Measurements from ENCODE around the gene KRTAP9-6. TPM values are rescaled to one million over a fixed set of nuclear protein-coding genes. Genes with fewer than 3 reads are reported as not detected.
"Not testable (repeated sequence)": the region's sequence is repeated elsewhere in the genome, so short reads cannot be mapped to it uniquely, and the experiment has no call there.

KRTAP9-6 gene
- polyA plus RNA-seq, 4 donors, result 0.09 to 0.14 (median 0.10) TPM; not detected in 1

DNA sequence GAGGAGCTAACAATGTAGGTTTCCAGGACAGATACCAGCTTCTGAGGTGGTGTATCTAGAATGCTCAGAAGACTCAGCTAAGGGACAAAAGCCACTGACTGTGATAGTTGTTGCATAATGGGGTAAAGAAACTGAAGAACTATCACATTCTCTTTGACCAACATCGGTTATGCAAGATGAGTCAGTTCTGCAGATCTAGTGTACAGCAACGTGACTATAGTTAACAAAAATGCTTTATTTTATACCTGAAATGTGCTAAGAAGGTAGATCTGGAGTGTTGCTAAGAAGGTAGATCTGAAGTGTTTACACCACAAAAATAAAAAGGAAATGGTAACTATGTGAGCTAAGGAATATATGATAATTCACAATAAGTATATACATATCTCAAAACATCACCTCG lies 2.5 kb downstream of the KRTAP9-6 start:
- DNase-seq (ENCODE audit: low read depth in 4 of 4, low spot score in 2 of 4), result no peak

GRCh38 chr17:41271323-41271722 lies 6.1 kb downstream of the KRTAP9-6 start:
- not testable (repeated sequence) for DNase-seq (ENCODE audit: low read depth in 4 of 4, low spot score in 2 of 4)

DNA sequence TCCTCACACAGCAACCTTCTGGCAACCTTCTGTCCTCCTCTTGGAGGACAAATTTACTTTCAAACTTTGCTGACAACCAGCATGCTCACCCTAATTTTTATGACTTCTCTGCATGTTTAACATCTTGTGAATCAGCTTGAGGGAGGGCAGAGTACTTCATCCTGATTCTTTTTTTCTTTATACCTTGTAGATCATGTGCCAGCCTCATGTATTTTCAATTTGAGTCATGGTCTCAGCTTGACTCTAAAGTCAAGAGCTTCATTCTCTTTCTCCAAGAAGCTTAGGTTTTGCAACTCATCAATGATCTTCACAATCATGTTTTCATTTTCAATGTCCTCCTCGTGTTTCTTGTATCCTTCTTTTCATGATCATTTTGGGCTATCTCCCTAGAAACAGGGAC lies 6.7 kb downstream of the KRTAP9-6 start:
- DNase-seq (ENCODE audit: low read depth in 4 of 4, low spot score in 2 of 4), result no peak

DNA sequence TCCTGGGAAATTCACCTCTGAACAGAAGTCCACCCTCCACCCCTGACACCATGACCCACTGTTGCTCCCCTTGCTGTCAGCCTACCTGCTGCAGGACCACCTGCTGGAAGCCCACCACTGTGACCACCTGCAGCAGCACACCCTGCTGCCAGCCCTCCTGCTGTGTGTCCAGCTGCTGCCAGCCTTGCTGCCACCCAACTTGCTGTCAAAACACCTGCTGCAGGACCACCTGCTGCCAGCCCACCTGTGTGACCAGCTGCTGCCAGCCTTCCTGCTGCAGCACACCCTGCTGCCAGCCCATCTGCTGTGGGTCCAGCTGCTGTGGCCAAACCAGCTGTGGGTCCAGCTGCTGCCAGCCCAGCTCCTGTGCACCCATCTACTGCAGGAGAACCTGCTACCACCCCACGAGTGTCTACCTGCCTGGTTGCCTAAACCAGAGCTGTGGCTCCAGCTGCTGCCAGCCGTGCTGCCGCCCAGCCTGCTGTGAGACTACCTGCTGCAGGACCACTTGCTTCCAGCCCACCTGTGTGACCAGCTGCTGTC lies 10.5 kb downstream of the KRTAP9-6 start, which contains the start of gene KRTAP9-7:
Gene KRTAP9-7 (plus strand): TSS at position 51 of the 543 bp plus-strand sequence. CDS start 0 bp downstream, at position 51.
- not testable (repeated sequence) for DNase-seq (ENCODE audit: low read depth in 4 of 4, low spot score in 2 of 4)

DNA sequence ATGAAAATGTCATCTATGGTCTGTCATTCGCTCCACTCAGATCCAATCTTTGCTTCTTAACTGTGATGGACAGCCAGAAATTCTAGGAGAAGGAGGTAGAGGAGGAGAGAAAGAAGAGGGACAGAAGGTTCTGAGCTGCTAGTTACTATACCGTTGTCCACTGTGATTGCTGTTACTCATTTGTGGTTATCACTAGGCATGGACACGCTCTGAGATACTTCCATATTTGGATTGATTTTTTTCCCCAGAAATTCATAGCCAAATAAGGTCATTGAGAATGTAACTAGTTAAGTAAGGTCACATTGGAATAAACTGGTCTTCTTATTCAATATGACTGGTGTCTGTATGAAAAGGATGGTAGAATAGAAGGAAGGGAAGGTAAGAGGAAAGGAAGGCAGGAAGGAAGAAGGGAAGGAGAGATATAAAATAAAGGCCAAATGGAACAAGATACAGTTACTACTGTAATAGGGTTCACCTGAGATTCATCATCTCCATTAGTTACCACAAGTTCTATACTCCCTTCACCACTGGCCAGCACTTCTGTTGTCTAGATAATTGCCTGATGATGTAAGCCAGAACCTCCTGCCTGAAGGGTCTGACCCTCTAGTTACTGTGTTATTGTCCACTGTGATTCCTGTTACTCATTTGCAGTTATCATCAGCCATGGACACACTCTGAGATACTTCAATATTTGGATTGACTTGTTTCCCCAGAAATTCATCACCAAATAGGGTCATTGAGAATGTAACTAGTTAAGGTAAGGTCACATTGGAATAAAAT lies 13.2 kb downstream of the KRTAP9-6 start:
- DNase-seq (ENCODE audit: low read depth in 4 of 4, low spot score in 2 of 4), result no peak

DNA sequence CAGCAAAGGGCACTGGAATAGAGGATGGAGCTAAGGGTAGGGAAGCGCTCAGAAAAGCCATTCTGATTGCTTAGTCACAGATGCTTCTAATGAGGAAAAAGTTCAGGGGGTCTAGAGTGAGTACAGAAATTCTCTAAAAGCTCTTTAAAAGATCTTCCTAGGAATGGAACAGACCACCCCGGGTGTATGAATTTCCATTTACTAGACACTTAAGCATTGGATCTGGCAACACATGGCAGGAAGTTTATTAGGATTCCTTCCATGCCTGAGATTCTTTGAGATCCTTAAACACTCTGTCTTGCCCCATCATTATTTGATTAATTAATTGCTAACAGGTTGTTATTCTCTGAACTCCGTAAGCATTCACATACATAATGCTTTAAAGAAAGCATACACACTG lies 18.9 kb downstream of the KRTAP9-6 start:
- no peak for DNase-seq (ENCODE audit: low read depth in 4 of 4, low spot score in 2 of 4)

DNA sequence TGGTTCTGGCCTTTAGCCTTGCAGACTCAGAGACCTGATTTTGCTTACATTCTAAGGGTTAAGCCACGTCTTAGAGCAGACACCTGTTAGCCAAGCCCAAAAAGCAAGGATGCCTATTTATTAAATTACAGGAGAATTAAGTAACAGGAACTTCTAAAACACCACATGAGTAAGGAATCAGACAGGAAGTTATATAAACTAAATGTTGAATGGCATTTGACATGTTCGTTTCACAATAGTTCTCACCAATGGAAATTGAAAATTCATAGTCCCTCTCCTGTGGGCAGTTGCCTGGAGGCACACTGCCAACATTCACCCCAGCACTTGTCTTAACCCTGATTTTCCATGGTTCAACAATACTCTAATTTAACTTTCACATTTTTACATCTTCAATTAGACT lies 19.4 kb downstream of the KRTAP9-6 start:
- no peak for DNase-seq (ENCODE audit: low read depth in 4 of 4, low spot score in 2 of 4)

- DNase-seq (ENCODE audit: low read depth in 4 of 4, low spot score in 2 of 4), result no peak
These were observed 21.9 kb downstream of the KRTAP9-6 start for GRCh38 chr17:41287050-41287449.

GRCh38 chr17:41294016-41294415 lies 28.8 kb downstream of the KRTAP9-6 start:
- no peak for DNase-seq (ENCODE audit: low read depth in 4 of 4, low spot score in 2 of 4)

GRCh38 chr17:41296846-41297245 lies 31.7 kb downstream of the KRTAP9-6 start:
- no peak for DNase-seq (ENCODE audit: low read depth in 4 of 4, low spot score in 2 of 4)

DNA sequence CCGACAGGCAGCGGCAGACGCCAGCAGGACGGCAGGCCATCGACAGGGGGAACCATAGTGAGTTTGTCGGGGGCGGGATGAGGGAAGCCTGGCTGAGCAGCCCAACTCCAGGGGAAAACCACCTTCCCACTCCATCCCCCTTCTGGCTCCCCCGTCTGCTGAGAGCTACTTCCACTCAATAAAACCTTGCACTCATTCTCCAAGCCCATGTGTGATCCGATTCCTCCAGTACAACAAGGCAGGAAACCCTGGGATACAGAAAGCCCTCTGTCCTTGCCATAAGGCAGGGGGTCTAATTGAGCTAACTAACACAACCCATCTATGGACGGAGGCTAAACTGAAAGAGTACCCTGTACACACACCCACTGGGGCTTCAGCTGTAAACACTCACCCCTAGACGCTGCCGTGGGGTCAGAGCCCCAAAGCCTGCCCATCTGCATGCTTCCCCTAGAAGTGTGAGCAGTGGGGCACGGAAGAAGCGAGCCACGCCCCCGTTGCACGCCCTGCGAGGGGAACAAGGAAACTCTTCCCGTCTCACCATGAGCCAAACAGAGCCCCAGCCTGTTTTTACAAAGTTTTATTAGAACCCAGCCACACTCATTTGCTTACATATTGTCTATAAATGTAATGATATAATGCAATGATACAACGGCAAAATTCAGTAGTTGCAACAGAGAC lies 33.4 kb downstream of the KRTAP9-6 start:
- no peak for DNase-seq (ENCODE audit: low read depth in 4 of 4, low spot score in 2 of 4)

DNA sequence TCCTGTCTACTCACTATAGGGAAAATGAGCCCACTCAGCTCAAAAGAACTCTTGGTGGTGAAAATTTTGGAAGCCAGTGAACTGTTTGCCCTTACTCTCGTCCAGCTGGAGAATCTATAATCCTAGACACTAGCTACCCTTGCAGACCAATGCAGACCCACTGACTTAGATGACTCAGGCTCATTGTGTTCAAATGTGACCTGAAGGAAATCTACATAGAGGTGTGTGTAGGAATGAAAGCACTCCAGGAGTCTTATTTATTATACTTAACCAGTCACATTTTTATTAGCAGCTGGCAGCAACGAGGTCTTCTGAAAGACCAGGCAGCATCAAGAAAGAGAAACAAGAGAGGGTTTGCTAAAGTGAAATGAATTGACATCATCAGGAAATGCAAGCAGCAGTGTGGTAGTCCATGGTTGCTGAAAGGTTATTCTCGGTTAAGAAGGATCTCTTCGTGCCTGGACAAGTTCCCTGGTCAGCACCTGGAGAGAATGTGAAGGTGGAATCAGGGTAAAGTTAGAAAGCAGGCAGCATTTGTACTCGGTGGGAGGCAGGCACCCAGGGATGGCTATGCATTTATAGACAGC lies 36.1 kb downstream of the KRTAP9-6 start:
- no peak for DNase-seq (ENCODE audit: low read depth in 4 of 4, low spot score in 2 of 4)

DNA sequence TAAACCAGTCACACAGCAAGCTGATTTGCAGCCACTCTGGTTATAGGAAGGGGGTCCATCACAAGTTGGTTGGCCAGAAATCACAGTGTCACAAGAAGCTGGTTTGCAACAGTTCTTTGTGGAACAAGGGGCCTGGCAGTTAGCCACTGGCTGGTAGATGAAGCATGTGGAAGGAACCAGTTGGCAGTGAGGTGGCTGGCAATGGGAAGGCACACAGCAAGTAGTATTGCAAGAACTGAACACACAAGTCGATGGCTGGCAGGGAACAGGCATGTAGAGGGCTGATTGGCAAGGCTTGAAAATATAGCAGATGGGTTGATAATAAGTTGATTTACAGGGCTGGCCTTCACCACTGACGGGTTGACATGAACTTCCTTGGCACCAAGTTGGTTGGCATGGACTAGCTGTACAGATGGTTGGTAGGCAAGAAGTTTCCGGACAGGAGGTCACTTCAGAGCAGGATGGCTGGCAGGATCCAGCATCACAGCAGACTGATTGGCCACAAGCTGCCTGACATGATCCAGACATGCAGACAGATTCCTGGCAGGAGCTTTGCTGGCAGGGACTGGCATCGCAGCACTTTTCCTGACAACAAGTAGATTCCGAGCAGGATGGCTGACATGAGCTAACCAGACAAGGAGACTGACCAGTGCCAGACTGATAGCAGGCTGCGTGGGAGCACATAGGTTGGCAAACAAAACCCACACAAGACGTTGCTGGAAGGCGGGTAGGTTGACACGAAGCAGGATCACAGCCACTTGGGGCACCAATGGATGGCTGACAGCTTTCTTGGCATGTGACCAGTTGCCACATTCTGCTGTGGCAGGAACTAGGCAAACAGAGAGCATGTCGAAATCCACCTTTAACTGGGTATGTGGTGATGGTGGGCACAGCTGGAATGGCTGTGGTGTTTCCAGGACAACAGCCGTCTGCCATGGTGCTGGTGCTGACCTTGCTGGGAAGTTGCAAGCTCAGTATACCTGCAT lies 37.0 kb downstream of the KRTAP9-6 start, which contains the start of gene KRTAP29-1:
Gene KRTAP29-1 (minus strand): TSS at position 936 of the 986 bp plus-strand sequence. CDS start 0 bp downstream, at position 936.
- DNase-seq (ENCODE audit: low read depth in 4 of 4, low spot score in 2 of 4), result no peak

DNA sequence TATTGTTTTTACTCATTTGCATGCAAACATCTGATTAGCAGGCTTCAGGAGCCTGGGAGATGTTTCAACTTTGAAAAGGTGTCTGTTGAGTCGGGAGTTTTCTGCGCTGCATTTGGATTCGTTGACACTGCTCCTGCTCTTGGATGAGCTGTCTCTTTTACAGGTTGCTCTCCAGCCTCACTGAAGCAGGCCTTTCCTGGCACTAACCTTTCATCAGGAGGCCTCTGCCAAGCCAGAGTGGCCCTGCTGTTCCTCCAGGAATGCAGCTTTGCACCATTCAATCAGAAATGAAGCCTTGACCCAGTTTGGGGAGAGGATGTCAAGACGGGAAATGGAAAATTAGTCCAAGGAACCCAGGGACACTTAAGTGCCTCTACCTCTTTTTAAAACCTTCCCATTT lies 37.8 kb downstream of the KRTAP9-6 start:
- no peak for DNase-seq (ENCODE audit: low read depth in 4 of 4, low spot score in 2 of 4)

GRCh38 chr17:41304091-41304490 lies 38.9 kb downstream of the KRTAP9-6 start:
- DNase-seq (ENCODE audit: low read depth in 4 of 4, low spot score in 2 of 4), result no peak

GRCh38 chr17:41307647-41308046 lies 42.5 kb downstream of the KRTAP9-6 start:
- no peak for DNase-seq (ENCODE audit: low read depth in 4 of 4, low spot score in 2 of 4)

DNA sequence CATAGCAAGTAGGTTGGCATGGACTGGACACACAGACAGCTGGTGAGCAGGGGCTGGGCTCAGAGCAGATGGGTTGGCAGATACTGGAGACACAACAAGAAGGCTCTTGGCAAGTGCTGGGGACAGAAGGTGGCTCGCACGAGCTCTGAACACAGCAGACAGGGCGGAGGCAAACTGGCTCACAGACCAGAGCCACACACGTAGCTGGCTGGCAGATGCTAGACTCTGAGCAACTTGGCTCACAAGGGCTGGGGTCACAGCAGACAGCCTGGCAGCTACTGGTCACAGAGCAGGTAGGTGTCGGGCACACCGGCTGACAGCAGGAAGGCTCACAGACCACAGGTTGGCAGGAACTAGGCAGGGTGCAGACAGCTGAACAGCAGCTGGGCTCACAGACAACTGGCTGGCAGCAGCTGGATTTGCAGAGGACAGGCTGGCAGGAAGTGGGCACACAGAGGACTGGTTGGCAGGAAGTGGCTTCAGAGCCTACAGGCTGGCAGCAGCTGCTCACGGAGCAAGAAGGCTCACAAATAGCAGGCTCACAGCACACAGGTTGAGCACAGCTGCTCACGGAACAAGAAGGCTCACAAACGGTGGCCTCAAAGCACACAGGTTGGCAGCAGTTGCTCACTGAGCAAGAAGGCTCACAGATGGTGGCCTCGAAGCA lies 43.2 kb downstream of the KRTAP9-6 start:
- DNase-seq (ENCODE audit: low read depth in 4 of 4, low spot score in 2 of 4), result no peak

DNA sequence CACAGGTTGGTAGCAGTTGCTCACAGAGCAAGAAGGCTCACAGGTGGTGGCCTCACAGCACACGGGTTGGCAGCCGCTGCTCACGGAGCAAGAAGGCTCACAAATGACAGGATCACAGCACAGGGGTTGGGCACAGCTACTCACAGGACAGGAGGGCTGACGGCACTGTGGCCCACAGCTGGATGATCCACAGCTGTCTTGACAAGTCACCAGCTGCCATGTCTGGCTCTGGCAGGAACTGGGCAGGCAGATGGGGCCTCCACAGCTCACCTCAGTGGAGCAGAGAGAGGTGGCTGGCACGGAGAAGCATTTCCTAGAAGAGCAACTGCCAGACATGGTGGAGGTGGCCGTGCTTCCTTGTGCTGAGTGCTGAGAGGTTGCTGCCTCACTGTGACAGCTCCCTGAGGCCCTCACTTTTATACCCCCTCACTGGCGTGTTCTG lies 43.8 kb downstream of the KRTAP9-6 start, which contains the start of gene KRTAP16-1:
Gene KRTAP16-1 (minus strand): TSS at position 392 of the 442 bp plus-strand sequence. CDS start 56 bp downstream, at position 336.
- no peak for DNase-seq (ENCODE audit: low read depth in 4 of 4, low spot score in 2 of 4)

DNA sequence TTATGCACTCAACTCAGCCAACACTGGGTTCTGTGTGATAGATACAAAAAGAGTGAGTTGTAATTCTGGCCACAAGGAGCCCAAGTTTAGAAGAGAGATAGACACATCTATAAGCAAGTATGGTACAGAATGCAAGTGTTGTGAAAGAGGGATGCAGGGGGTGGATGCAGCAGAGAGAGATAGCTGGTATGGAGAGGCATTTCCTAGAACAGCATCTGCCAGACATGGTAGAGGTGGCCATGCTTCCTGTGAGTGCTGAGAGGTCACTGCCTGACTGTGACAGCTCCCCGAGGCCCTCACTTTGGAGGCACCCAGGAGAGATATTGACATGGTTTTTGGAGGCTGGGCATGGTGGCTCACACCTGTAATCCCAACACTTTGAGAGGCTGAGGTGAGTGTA lies 45.9 kb downstream of the KRTAP9-6 start:
- DNase-seq (ENCODE audit: low read depth in 4 of 4, low spot score in 2 of 4), result no peak

Data from left renal cortex interstitium (tissue), 4 donors.